Upper lobe of right lung (tissue), 1 donor: ENCODE data around the gene MAGI2. TPM values are rescaled to one million over a fixed set of nuclear protein-coding genes. Genes with fewer than 3 reads are reported as not detected.

ENCODE experiments used
- ATAC-seq: fragments of 200-7000 bp; cut with Tn5 transposase; one replicate; pipeline ENCODE4 v1.9.1; 2020; ENCODE audit warnings: mild to moderate bottlenecking, moderate library complexity
- DNase-seq: peaks from one replicate; pipeline ENCODE4 v3.0.0-alpha.2; 2020
- H3K27ac ChIP-seq: fragments of 200-600 bp; one replicate; pipeline ENCODE4 v1.8.0; 2022
- H3K27me3 ChIP-seq: fragments of 200-600 bp; one replicate; pipeline ENCODE4 v1.8.0; 2022; ENCODE audit warnings: mild to moderate bottlenecking
- H3K36me3 ChIP-seq: fragments of 200-600 bp; one replicate; pipeline ENCODE4 v1.8.0; 2022
- H3K4me1 ChIP-seq: fragments of 200-600 bp; one replicate; pipeline ENCODE4 v1.8.0; 2022
- H3K4me3 ChIP-seq: fragments of 200-600 bp; one replicate; pipeline ENCODE4 v1.8.0; 2022; ENCODE audit warnings: mild to moderate bottlenecking
- H3K9me3 ChIP-seq: fragments of 200-600 bp; one replicate; pipeline ENCODE4 v1.8.0; 2022
- CTCF ChIP-seq: fragments of 200-600 bp; IDR thresholded peaks from one replicate; pipeline ENCODE4 v1.8.0; 2022; ENCODE audit warnings: antibody characterized with exemption
- intact Hi-C: fragments of 100-400 bp; cut with DNase I; formaldehyde crosslinking; loops from one replicate; pipeline ENCODE4 v1.11.0; 2022
- total RNA-seq: library from RNA; stranded (reverse); fragmentation: NEBNext Ultra II Directional; extraction: Animal tissue kit (Norgen Biotek cat#: 25700); gene quantifications from one replicate; pipeline ENCODE4 v1.2.1, GENCODE V29; 2021
- donor health status: DM: no; HTN: yes; CAD: no; lungs with severe emphysema.

Gene MAGI2
- total RNA-seq, 1 donor from 2014 or later: 12.8 TPM

GRCh38 chr7:78967046-78967445, 486.4 kb downstream of the MAGI2 start:
- H3K27ac ChIP-seq: no peak overlapping the region
- no peaks in the 10 kb centered on the region for H3K36me3 ChIP-seq
- DNase-seq (no peak), ATAC-seq (no peak)
- no peak for TF ChIP-seq CTCF
- no peaks in the 10 kb centered on the region for H3K4me1 ChIP-seq
- no peaks in the 10 kb centered on the region for H3K9me3 ChIP-seq
- no peaks in the 10 kb centered on the region for H3K27me3 ChIP-seq
- intact Hi-C loops: no loop called here
- no peak overlapping the region for H3K4me3 ChIP-seq

- H3K27me3 ChIP-seq: no peaks in the 10 kb centered on the region
- H3K4me1 ChIP-seq: no peaks in the 10 kb centered on the region
- ATAC-seq (no peak), DNase-seq (no peak)
- intact Hi-C loops: no loop called here
- H3K4me3 ChIP-seq: no peak overlapping the region
- no peaks in the 10 kb centered on the region for H3K36me3 ChIP-seq
- no peak overlapping the region for H3K27ac ChIP-seq
- no peak for TF ChIP-seq CTCF
- no peaks in the 10 kb centered on the region for H3K9me3 ChIP-seq
Measured at GRCh38 chr7:78959477-78959876, 494.0 kb downstream of the MAGI2 start.

- TF ChIP-seq CTCF: no peak
- H3K4me1 ChIP-seq: no peaks in the 10 kb centered on the region
- ATAC-seq (no peak), DNase-seq (no peak)
- no peaks in the 10 kb centered on the region for H3K27me3 ChIP-seq
- no peak overlapping the region for H3K4me3 ChIP-seq
- H3K9me3 ChIP-seq: no peaks in the 10 kb centered on the region
- no peaks in the 10 kb centered on the region for H3K36me3 ChIP-seq
- no peak overlapping the region for H3K27ac ChIP-seq
- intact Hi-C loops: no loop called here
Measured at GRCh38 chr7:78955329-78955728, 498.1 kb downstream of the MAGI2 start.

- DNase-seq: no peak
- Histone ChIP-seq H3K4me3 (no peak overlapping the region), H3K36me3 (no peaks in the 10 kb centered on the region), H3K9me3 (no peaks in the 10 kb centered on the region), H3K27ac (no peak overlapping the region), H3K27me3 (no peaks in the 10 kb centered on the region), H3K4me1 (no peaks in the 10 kb centered on the region)
- TF ChIP-seq CTCF: no peak
- intact Hi-C loops: no loop called here
- no peak for ATAC-seq
Measured at GRCh38 chr7:78953726-78954363, 499.6 kb downstream of the MAGI2 start.

GRCh38 chr7:78953090-78953489, 500.4 kb downstream of the MAGI2 start:
- Histone ChIP-seq H3K27ac (no peak overlapping the region), H3K27me3 (no peaks in the 10 kb centered on the region), H3K36me3 (no peaks in the 10 kb centered on the region), H3K9me3 (no peaks in the 10 kb centered on the region), H3K4me1 (no peaks in the 10 kb centered on the region), H3K4me3 (no peak overlapping the region)
- no peak for ATAC-seq
- DNase-seq: no peak
- intact Hi-C loops: no loop called here
- no peak for TF ChIP-seq CTCF

GRCh38 chr7:78939669-78940068, 513.8 kb downstream of the MAGI2 start:
- Histone ChIP-seq H3K9me3 (no peaks in the 10 kb centered on the region), H3K36me3 (no peaks in the 10 kb centered on the region), H3K4me1 (no peaks in the 10 kb centered on the region), H3K27me3 (no peaks in the 10 kb centered on the region), H3K27ac (no peak overlapping the region), H3K4me3 (no peak overlapping the region)
- intact Hi-C loops: no loop called here
- TF ChIP-seq CTCF: no peak
- DNase-seq (no peak), ATAC-seq (no peak)
